ENCODE results near the gene MAST1.

The MAST1 gene

GRCh38 chr19:12838182-12838885 is at the start of gene MAST1:
Gene MAST1 (plus strand): TSS chr19:12838515. CDS start chr19:12838573, 58 bp downstream.
- H3K9me3 ChIP-seq (ENCODE audit: control insufficient read depth in 2 of 2, low read length in 2 of 2), result no peaks in the 10 kb centered on the region
- H3K4me3 ChIP-seq (ENCODE audit: low read length in 2 of 2), result peak within 1 kb of the TSS in 1 of 2 donors; percentile 14
- H3K27ac ChIP-seq (ENCODE audit: low read depth in 2 of 2, low read length in 2 of 2), result no peak within 1 kb of the TSS
- no peaks in the 10 kb centered on the region for H3K36me3 ChIP-seq (ENCODE audit: control insufficient read depth in 2 of 2, insufficient read depth in 2 of 2, low read length in 2 of 2)
- H3K4me1 ChIP-seq (ENCODE audit: control insufficient read depth in 2 of 2, insufficient read depth in 2 of 2, low read length in 2 of 2), result peaks cover 7 to 8% of the 10 kb centered on the region in 2 donors
- peaks cover 69 to 71% of the 10 kb centered on the region in 2 donors for H3K27me3 ChIP-seq (ENCODE audit: control insufficient read depth in 2 of 2, insufficient read depth in 2 of 2, low read length in 2 of 2)
- peak within 1 kb of the TSS in 1 of 2 donors; percentile 2 for H3K9ac ChIP-seq (ENCODE audit: low read depth in 1 of 2, low read length in 2 of 2)

GRCh38 chr19:12788682-12789097 is 49.6 kb upstream of the MAST1 start:
- peaks cover 64 to 66% of the 10 kb centered on the region in 2 donors for H3K4me1 ChIP-seq (ENCODE audit: control insufficient read depth in 2 of 2, insufficient read depth in 2 of 2, low read length in 2 of 2)
- no peaks in the 10 kb centered on the region for H3K27me3 ChIP-seq (ENCODE audit: control insufficient read depth in 2 of 2, insufficient read depth in 2 of 2, low read length in 2 of 2)
- H3K9ac ChIP-seq (ENCODE audit: low read depth in 1 of 2, low read length in 2 of 2), result peak overlapping the region; percentile 80 to 97
- no peaks in the 10 kb centered on the region for H3K9me3 ChIP-seq (ENCODE audit: control insufficient read depth in 2 of 2, low read length in 2 of 2)
- peaks cover 0 to 2% of the 10 kb centered on the region in 2 donors for H3K36me3 ChIP-seq (ENCODE audit: control insufficient read depth in 2 of 2, insufficient read depth in 2 of 2, low read length in 2 of 2)
- H3K27ac ChIP-seq (ENCODE audit: low read depth in 2 of 2, low read length in 2 of 2), result peak overlapping the region; percentile 100
- peak overlapping the region; percentile 71 to 93 for H3K4me3 ChIP-seq (ENCODE audit: low read length in 2 of 2)

GRCh38 chr19:12789098-12789903 is 49.0 kb upstream of the MAST1 start:
- H3K27ac ChIP-seq (ENCODE audit: low read depth in 2 of 2, low read length in 2 of 2), result peak overlapping the region; percentile 100
- no peaks in the 10 kb centered on the region for H3K27me3 ChIP-seq (ENCODE audit: control insufficient read depth in 2 of 2, insufficient read depth in 2 of 2, low read length in 2 of 2)
- no peaks in the 10 kb centered on the region for H3K9me3 ChIP-seq (ENCODE audit: control insufficient read depth in 2 of 2, low read length in 2 of 2)
- H3K4me1 ChIP-seq (ENCODE audit: control insufficient read depth in 2 of 2, insufficient read depth in 2 of 2, low read length in 2 of 2), result peaks cover 64 to 65% of the 10 kb centered on the region in 2 donors
- H3K36me3 ChIP-seq (ENCODE audit: control insufficient read depth in 2 of 2, insufficient read depth in 2 of 2, low read length in 2 of 2), result peaks cover 0 to 2% of the 10 kb centered on the region in 2 donors
- peak overlapping the region; percentile 93 to 96 for H3K4me3 ChIP-seq (ENCODE audit: low read length in 2 of 2)
- H3K9ac ChIP-seq (ENCODE audit: low read depth in 1 of 2, low read length in 2 of 2), result peak overlapping the region; percentile 80 to 97

GRCh38 chr19:12789904-12790619 is 48.3 kb upstream of the MAST1 start:
- Histone ChIP-seq H3K4me3 (ENCODE audit: low read length in 2 of 2) (peak overlapping the region; percentile 93 to 96), H3K9me3 (ENCODE audit: control insufficient read depth in 2 of 2, low read length in 2 of 2) (no peaks in the 10 kb centered on the region), H3K9ac (ENCODE audit: low read depth in 1 of 2, low read length in 2 of 2) (peak overlapping the region; percentile 97 to 100), H3K4me1 (ENCODE audit: control insufficient read depth in 2 of 2, insufficient read depth in 2 of 2, low read length in 2 of 2) (peaks cover 62% of the 10 kb centered on the region in 2 donors), H3K27ac (ENCODE audit: low read depth in 2 of 2, low read length in 2 of 2) (peak overlapping the region; percentile 100), H3K27me3 (ENCODE audit: control insufficient read depth in 2 of 2, insufficient read depth in 2 of 2, low read length in 2 of 2) (no peaks in the 10 kb centered on the region), H3K36me3 (ENCODE audit: control insufficient read depth in 2 of 2, insufficient read depth in 2 of 2, low read length in 2 of 2) (peaks cover 0 to 2% of the 10 kb centered on the region in 2 donors)

- H3K27ac ChIP-seq (ENCODE audit: low read depth in 2 of 2, low read length in 2 of 2), result peak overlapping the region; percentile 100
Measured at GRCh38 chr19:12790628-12791344, 47.5 kb upstream of the MAST1 start.

GRCh38 chr19:12791345-12792050 is 46.8 kb upstream of the MAST1 start, which contains the start of gene JUNB:
Gene JUNB (plus strand): TSS chr19:12791486. CDS start chr19:12791772, 286 bp downstream.
- Histone ChIP-seq H3K9me3 (ENCODE audit: control insufficient read depth in 2 of 2, low read length in 2 of 2) (no peaks in the 10 kb centered on the region), H3K4me1 (ENCODE audit: control insufficient read depth in 2 of 2, insufficient read depth in 2 of 2, low read length in 2 of 2) (peaks cover 57 to 58% of the 10 kb centered on the region in 2 donors)

More at GRCh38 chr19:12790628-12791344, 47.5 kb upstream of the MAST1 start:
- Histone ChIP-seq H3K4me3 (ENCODE audit: low read length in 2 of 2) (peak overlapping the region; percentile 93 to 96), H3K9me3 (ENCODE audit: control insufficient read depth in 2 of 2, low read length in 2 of 2) (no peaks in the 10 kb centered on the region), H3K4me1 (ENCODE audit: control insufficient read depth in 2 of 2, insufficient read depth in 2 of 2, low read length in 2 of 2) (peaks cover 57 to 58% of the 10 kb centered on the region in 2 donors), H3K9ac (ENCODE audit: low read depth in 1 of 2, low read length in 2 of 2) (peak overlapping the region; percentile 97 to 100), H3K36me3 (ENCODE audit: control insufficient read depth in 2 of 2, insufficient read depth in 2 of 2, low read length in 2 of 2) (peaks cover 0 to 2% of the 10 kb centered on the region in 2 donors), H3K27me3 (ENCODE audit: control insufficient read depth in 2 of 2, insufficient read depth in 2 of 2, low read length in 2 of 2) (no peaks in the 10 kb centered on the region)

GRCh38 chr19:12792051-12792852 is 46.1 kb upstream of the MAST1 start:
- H3K4me3 ChIP-seq (ENCODE audit: low read length in 2 of 2), result peak overlapping the region; percentile 93 to 96
- H3K27me3 ChIP-seq (ENCODE audit: control insufficient read depth in 2 of 2, insufficient read depth in 2 of 2, low read length in 2 of 2), result no peaks in the 10 kb centered on the region
- H3K36me3 ChIP-seq (ENCODE audit: control insufficient read depth in 2 of 2, insufficient read depth in 2 of 2, low read length in 2 of 2), result peaks cover 2 to 4% of the 10 kb centered on the region in 2 donors
- peak overlapping the region; percentile 100 for H3K27ac ChIP-seq (ENCODE audit: low read depth in 2 of 2, low read length in 2 of 2)
- H3K9me3 ChIP-seq (ENCODE audit: control insufficient read depth in 2 of 2, low read length in 2 of 2), result no peaks in the 10 kb centered on the region
- peaks cover 52 to 53% of the 10 kb centered on the region in 2 donors for H3K4me1 ChIP-seq (ENCODE audit: control insufficient read depth in 2 of 2, insufficient read depth in 2 of 2, low read length in 2 of 2)
- H3K9ac ChIP-seq (ENCODE audit: low read depth in 1 of 2, low read length in 2 of 2), result peak overlapping the region; percentile 97 to 99

More at GRCh38 chr19:12791345-12792050, 46.8 kb upstream of the MAST1 start, which contains the start of gene JUNB:
- Histone ChIP-seq H3K36me3 (ENCODE audit: control insufficient read depth in 2 of 2, insufficient read depth in 2 of 2, low read length in 2 of 2) (peaks cover 0 to 2% of the 10 kb centered on the region in 2 donors), H3K4me3 (ENCODE audit: low read length in 2 of 2) (peak within 1 kb of the TSS; percentile 93 to 96), H3K9ac (ENCODE audit: low read depth in 1 of 2, low read length in 2 of 2) (peak within 1 kb of the TSS; percentile 97 to 100), H3K27me3 (ENCODE audit: control insufficient read depth in 2 of 2, insufficient read depth in 2 of 2, low read length in 2 of 2) (no peaks in the 10 kb centered on the region), H3K27ac (ENCODE audit: low read depth in 2 of 2, low read length in 2 of 2) (peak within 1 kb of the TSS; percentile 100)

GRCh38 chr19:12792853-12793289 is 45.4 kb upstream of the MAST1 start:
- H3K9ac ChIP-seq (ENCODE audit: low read depth in 1 of 2, low read length in 2 of 2), result peak overlapping the region; percentile 97 to 99
- no peaks in the 10 kb centered on the region for H3K27me3 ChIP-seq (ENCODE audit: control insufficient read depth in 2 of 2, insufficient read depth in 2 of 2, low read length in 2 of 2)
- H3K4me1 ChIP-seq (ENCODE audit: control insufficient read depth in 2 of 2, insufficient read depth in 2 of 2, low read length in 2 of 2), result peaks cover 48 to 49% of the 10 kb centered on the region in 2 donors
- peak overlapping the region; percentile 100 for H3K27ac ChIP-seq (ENCODE audit: low read depth in 2 of 2, low read length in 2 of 2)
- no peaks in the 10 kb centered on the region for H3K9me3 ChIP-seq (ENCODE audit: control insufficient read depth in 2 of 2, low read length in 2 of 2)
- peak overlapping the region; percentile 93 to 96 for H3K4me3 ChIP-seq (ENCODE audit: low read length in 2 of 2)
- peaks cover 2 to 4% of the 10 kb centered on the region in 2 donors for H3K36me3 ChIP-seq (ENCODE audit: control insufficient read depth in 2 of 2, insufficient read depth in 2 of 2, low read length in 2 of 2)

All from mucosa of rectum (tissue), 2 donors.